DND-41 (cell line): ENCODE results near the gene KCNH1.

ENCODE experiments used
- CTCF ChIP-seq: IDR thresholded peaks from 2 replicates; pipeline ENCODE4 v1.5.1; 2012; ENCODE audit warnings: borderline replicate concordance, low read length, moderate library complexity, mild to moderate bottlenecking; ENCODE audit not compliant: poor library complexity, severe bottlenecking; ENCODE audit errors: extremely low read depth
- EZH2 ChIP-seq: IDR thresholded peaks from 3 replicates; pipeline ENCODE4 v1.6.1; 2012; ENCODE audit warnings: borderline replicate concordance, low read depth, mild to moderate bottlenecking, moderate library complexity, low read length, inconsistent platforms; ENCODE audit not compliant: severe bottlenecking

- TF ChIP-seq CTCF (no peak), EZH2 (no peak)
Observed at GRCh38 chr1:210855440-210855839, 278.5 kb downstream of the KCNH1 start.
